ENCODE measurements around the gene INTS4.
"Not testable (repeated sequence)": the region's sequence is repeated elsewhere in the genome, so short reads cannot be mapped to it uniquely, and the experiment has no call there.

The INTS4 gene

DNA sequence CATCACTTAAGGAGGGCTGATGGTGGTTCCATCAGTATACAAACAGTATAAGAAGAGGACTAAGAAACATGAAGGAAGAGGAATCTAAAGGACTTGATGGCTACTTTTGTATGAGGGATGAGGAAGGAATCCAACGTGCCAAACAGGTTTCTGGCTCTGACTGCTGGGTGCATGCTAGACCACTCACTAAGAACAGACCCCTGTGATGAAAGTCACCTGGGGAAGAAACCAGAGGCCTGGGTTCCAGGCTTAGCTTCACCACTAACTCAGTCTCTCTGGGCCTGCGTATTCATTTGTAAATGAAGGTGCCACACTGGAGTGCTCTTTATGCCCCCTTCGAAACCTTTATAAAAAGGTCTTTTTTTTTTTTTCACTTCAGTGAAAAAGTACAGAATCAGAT lies 118.4 kb downstream of the INTS4 start:
- DNase-seq: no peak

DNA sequence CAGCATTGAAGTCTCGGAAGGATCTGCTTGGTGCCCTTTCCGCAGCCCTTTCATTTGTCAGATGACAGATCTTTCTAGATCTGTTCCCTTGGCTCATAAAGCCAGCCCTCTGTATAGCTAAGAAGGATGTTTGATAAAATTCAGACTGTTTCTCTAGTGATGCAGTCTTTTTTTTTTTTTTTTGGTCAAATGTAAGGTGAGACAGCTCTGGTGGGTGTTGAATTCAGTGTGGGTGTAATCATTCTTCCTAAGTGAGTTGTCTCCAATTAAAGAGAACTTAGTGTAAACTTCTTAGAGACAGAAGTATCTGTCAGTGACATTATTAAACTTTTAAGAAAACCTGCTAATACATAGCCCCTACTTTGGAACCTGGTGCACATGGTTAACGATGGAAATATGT lies 120.3 kb downstream of the INTS4 start:
- no peak for DNase-seq

DNA sequence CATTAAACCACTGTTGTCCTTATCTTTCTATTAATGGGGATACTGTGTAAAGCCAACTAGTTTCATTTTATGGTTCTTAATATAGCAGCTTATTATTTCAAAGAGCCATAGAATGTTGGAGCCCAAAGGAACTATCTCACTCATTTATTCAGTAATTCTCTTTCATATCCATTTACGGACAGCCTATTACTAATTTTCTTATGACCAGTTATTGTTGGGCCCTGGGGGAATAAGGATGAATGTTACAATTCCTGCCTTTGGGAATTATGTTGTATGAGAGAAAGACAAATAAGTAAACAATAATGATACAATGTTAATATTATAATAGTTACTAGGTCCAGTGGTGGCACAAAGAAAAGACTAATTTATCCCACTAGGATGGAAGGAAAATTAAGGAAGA lies 121.1 kb downstream of the INTS4 start:
- DNase-seq: no peak

DNA sequence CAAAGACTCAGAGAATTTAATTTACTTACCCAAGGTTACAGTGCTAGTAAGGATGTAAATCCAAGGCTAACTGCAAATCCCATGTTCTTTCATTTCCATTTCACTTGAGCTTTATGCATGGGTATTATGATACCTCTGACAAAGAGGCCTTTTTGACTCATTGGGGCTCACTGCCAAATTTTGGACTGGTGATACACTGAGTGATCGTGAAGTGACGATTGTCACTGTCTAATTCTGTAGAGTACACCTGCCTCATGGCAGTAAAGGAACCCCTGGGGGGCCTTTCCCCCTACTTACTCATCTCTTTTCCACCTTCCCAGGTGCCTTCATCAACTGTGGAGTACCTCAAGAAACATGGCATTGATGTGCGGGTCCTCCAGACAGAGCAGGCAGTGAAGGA lies 122.6 kb downstream of the INTS4 start:
- no peak for DNase-seq

DNA sequence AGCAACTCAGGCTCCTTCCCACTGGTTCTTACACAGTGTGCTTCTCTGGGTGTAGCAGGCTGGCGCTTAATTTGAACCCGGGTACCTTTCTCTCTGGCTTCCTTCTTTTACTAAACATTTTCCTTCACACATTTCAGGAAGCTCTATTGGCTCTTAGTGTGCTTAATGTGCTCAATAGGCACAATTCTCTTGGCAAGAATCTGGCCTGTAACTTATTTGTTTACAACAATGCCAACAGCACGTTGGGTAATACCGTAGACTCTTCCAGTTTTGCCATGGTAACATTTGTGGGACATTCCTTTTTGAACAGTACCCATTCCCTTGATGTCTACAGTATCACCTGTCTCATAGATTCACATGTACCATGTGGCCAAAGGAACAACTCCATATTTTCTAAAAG lies 125.7 kb downstream of the INTS4 start:
- no peak for DNase-seq

DNA sequence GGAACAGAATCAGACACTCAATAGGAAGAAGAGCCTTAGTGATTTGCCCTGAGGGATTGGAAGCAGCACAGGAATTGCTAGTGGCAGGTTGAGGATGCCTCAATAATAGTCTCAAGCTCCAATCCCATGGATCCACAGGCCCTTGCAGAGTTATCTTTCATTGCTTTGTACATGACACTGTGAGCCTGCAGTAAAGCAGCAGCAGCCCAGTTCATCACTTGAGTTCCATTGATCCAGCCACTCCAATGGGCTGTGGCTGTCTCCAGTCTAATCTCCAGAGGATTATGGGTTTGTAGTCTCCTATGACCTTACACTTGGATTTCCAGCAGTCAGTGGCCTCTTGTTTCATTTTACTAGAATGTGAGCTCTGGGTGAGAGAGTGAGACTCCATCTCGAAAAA lies 128.1 kb downstream of the INTS4 start:
- DNase-seq: no peak

DNA sequence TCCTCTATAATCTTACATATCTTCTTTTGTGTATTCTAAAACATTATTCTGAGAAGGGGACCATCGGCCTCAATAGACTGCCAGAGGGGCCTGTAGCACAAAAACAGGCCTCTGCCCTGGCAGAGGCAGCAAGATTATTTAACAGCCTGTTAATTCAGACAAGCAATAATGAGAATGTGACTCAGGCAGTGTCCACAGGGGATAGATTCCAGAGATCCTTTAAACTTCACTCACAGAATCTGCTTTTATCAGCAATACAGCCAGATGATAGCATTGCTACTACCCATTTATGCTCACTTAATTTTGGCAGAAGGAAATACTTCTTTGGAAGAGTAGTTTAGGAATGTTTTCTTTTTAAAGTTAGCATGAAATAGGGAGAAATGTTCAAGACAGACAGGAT lies 128.7 kb downstream of the INTS4 start:
- DNase-seq: no peak

DNA sequence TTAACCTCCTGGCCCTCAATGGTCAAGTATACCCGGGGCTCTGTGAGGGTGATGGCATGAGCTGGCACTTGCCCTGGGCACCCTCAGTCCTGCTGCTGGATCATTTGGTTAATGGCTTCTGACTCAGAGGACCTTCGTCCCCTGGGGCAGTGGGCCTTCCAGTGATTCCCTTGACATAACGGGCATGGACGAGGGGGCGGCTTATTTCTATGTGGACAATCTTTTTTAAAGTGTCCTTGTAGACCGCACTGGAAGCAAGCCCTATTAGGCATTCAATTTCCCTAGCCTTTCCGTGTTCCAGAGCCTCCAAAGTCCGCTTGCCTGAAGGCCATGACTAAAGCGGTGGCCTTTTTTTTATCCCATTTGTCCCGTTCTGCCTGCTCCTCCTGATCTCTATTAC lies 133.0 kb downstream of the INTS4 start:
- not testable (repeated sequence) for DNase-seq

DNA sequence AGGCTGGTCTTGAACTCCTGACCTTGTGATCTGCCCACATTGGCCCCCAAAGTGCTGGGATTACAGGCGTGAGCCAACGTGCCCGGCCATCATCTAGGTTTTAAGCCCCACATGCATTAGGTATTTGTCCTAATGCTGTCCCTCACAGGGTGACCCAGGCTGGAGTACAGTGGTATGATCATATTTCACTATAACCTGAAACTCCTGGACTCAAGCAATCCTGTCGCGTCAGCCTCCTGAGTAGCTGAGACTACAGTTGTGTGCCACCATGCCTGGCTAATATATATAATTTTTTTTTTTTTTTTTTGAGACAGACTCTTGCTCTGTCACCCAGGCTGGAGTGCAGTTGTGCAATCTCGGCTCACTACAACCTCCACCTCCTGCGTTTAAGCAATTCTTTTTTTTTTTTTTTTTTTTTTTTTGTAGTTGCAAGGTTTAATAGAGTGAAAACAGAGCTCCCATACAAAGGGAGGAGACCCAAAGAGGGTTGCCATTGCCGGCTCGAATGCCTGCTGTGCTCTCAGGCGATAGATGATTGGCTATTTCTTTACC lies 136.5 kb downstream of the INTS4 start:
- DNase-seq: not testable (repeated sequence)

DNA sequence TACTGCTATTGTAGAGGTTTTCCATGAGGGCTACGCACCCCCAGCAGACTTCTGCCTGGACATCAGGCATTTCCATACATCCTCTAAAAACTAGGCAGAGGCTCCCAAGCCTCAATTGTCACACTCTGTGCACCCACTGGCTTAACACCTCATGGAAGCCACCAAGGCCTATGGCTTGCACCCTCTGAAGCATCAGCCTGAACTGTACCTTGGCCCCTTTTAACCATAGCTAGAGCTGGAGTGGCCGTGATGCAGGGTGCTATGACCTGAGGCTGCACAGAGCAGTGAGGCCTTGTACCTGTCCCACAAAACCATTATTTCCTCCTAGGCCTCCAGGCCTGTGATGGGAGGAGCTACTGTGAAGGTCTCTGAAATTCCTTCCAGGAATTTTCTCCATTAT lies 139.6 kb downstream of the INTS4 start:
- no peak for DNase-seq

DNA sequence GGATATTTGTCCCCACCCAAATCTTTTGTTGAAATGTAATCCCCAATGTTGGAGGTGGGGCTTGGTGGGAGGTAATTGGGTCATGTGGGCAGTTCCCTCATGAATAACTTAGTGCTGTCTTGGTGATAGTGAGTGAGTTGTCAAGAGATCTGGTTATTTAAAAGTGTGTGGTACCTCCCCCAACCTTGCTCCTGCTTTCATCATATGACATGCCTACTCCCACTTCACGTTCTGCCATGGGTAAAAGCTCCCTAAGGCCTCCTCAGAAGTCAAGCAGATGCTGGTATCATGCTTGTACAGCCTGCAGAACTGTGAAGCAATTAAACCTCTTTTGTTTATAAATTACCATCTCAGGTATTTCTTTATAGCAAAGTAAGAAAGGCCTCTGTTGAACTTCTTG lies 143.0 kb downstream of the INTS4 start:
- DNase-seq: no peak

DNA sequence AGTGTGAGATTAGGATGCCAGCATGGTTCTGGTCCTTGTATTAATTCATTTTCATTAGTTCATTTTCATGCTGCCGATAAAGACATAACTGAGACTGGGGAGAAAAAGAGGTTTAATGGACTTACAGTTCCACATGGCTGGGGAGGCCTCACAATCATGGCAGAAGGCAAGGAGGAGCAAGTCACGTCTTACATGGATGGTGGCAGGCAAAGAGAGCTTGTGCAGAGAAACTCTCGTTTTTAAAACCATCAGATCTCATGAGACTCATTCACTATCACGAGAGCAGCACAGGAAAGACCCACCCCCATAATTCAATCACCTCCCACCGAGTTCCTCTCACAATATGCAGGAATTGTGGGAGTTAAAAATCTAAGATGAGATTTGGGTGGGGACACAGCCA lies 150.8 kb downstream of the INTS4 start:
- DNase-seq: not testable (repeated sequence)

DNA sequence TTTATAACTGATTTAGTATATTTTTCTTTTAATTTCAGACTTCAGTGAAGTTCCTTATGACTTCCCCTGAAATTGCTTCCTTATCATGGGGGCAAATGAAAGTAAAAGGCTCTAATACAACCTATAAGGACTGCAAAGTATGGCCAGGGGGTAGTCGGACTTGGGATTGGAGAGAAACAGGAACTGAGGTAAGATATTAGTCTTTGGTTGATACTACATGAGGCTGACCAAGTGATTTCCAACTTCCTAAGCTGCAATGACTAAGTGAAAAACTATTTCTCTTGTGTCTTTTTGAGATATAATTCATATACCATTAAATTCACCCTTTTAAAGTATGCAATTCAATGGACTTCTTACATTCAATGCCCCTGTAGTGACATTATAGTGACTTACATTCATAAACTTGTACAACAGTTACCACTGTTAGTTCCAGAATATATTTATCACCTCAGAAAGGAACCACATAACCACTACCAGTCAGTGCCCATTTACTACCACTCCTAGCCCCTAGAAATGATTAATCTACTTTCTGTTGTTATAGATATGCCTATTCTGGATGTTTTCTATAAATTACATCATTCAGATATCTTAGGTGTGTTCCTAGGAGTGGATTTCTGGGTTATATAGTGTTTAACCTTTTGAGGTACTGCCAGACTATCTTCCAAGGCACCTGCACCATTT lies 151.9 kb downstream of the INTS4 start:
- DNase-seq: no peak

DNA sequence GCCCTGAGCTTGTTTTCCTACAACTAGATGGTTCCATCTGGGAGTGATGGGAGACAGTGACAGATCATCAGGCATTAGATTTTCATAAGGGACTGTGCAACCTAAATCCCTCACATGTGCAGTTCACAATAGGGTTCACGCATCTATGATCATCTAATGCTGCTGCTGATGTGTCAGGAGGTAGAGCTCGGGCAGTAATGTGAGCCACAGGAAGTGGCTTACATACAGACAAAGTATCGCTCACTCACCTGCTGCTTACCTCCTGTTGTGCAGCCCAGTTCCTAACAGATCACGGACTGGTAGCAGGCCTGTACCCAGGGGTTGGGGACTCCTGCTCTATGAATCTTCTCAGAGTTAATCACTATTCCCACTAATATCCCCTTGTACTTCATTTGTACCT lies 161.2 kb downstream of the INTS4 start:
- DNase-seq: no peak

DNA sequence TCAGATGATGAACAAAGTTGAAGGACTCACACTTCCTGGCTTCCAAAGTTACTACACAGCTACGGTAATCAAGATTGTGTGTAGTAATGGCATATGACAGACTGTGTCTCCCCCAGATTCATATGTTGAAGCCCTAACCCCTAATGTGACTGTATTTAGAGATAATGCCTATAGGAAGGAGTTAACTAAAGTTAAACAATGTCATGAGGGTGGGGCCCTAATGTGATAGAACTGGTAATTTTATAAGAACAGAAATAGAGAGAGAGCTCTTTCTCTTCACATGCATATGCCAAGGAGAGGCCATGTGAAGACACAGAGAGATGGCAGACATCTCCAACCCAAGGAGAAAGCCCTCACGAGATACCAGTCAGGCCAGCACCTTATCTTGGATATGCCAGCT lies 165.5 kb downstream of the INTS4 start:
- no peak for DNase-seq
